T-helper 9 cell (primary cell): ENCODE results near the gene ZNF892.

ENCODE experiments used
- DNase-seq: peaks from one replicate; pipeline ENCODE4 v3.0.0-alpha.2; 2020
- total RNA-seq, 2 donors: gene quantifications; one replicate each; lab custom pipeline; 2026; lab: John Stamatoyannopoulos, UW

ZNF892 gene
- 4.8 to 15.4 reads per million in 2 donors for total RNA-seq

GRCh38 chr2:95207111-95207961 lies at the start of gene ZNF892:
ZNF892 (plus strand) TSS chr2:95207521; CDS start chr2:95207816, 295 bp downstream.
- DNase-seq = peak; percentile 63

DNA sequence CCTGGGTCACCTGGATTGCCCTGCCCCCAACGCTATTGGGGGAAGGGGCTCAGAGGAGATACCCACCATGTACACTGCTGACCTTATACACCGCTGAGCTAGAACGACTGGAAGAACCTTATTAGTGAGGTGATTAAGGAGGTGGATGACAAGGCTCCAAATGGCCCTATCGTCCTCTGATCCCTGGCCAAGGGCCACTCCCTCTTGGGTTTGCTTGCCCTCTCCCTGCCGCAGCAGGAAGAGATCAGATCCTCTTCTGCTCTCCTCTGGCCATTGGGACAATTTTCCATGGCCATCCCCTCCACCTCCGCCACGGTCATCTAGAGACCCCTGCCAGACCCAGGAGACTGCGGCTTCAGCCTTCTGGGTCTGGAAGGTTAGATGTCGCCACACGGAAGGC lies 48.9 kb upstream of the ZNF892 start:
- DNase-seq = no peak

DNA sequence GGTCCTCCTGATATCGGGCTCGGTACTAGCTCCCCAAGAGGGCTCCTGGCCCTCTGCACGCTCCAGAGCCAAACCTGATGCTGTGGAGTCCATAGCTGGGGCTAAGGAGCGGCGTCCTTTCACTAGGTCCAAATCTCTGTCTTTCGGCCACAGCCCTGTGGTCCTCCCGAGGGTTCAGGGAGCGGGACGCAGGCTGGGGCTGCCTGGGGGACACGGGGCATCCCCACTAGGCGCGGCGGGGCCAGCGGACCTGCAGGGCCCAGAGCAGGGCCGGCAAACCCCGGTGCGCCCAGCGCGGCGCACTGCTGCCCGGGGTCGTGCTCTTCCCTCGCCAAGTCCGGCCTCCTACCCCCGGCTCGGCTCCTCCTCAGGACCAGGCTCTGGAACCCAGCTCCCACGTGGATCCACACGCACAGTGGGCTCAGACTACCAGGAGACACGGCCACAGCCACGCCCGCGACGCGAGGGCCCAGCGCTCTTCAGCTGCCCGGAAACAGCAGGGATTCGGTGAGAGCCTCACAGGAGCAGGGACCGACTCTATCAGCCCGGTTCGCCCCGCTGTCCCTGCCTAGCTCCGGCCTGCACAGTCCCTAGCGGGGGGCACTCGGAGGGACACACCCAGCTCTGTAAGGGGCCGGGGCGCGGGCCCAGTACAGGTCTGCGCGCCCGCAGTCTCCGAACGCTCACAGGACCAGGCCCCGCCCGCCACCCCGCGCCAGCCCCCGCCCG lies 48.3 kb upstream of the ZNF892 start:
- no peak for DNase-seq

- DNase-seq = peak; percentile 72
Observed at GRCh38 chr2:95159690-95160449, 47.5 kb upstream of the ZNF892 start, which contains the start of gene ZNF514. ZNF514 (minus strand) TSS chr2:95159848; CDS start chr2:95153253, 6,595 bp downstream.

GRCh38 chr2:95165030-95165370 lies 42.3 kb upstream of the ZNF892 start:
- DNase-seq = no peak

DNA sequence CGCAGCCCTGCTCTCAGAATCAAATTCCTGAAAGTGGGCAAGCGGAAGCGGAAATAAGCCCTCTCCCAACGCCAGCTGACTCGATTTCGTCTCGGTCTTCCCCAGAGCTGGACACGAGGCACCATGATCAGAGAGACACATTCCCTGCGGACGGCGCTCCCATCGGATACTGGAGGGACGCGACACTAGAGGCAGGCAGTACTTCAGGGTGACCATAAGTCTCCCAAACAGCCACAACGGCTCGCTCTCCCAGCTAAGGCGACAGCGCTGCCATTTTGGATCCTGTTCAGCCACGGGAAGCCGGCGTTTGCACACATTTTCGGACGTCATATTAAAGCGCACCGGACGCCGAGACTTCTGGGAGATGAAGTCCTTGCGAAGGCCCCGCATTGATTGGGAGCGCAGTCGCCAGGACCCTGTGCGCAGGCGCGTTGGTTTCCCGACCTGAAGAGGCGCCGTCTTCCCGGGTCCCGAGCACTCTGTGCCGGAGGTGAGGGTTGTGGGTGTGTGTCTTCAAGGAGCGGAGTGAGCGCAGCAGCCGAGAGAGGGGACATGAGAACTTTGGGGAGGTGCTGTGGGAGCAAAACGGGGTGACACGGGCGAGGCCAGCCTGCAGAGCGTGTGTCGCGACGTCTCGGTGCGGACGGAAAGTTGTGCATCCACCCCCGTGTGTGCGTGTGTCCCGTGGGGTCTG lies 41.8 kb upstream of the ZNF892 start, which contains the start of gene ZNF2:
Gene ZNF2 (plus strand): TSS at position 439 of the 694 bp plus-strand sequence. CDS start 10,418 bp downstream, outside the sequence.
- peak; percentile 96 for DNase-seq

GRCh38 chr2:95166065-95166763 lies 41.1 kb upstream of the ZNF892 start:
- no peak for DNase-seq

DNA sequence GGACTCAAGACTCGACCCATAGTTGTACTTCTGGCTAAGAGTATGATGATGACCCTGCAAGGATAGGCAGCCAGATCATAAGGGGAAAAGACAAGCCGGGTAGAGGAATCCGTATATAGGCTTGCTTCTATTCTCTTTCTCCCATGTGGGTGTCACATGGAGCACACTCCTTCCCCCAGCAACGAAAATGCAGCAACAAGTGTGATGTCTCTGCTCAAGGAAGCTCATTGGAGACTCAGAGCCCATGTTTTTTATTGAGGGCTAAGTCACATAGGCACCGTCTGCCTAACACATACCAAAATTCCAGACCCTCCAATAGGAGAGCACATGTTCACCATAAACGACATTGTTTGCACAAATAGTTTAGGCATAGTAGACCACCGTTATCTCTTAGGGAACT lies 35.4 kb upstream of the ZNF892 start:
- DNase-seq = no peak

- DNase-seq = no peak
Observed at GRCh38 chr2:95174031-95174542, 33.2 kb upstream of the ZNF892 start.

- no peak for DNase-seq
Observed at GRCh38 chr2:95179451-95179850, 27.9 kb upstream of the ZNF892 start.

GRCh38 chr2:95181774-95182173 lies 25.5 kb upstream of the ZNF892 start:
- DNase-seq = no peak

- DNase-seq = no peak
Observed at GRCh38 chr2:95185197-95185596, 22.1 kb upstream of the ZNF892 start.

DNA sequence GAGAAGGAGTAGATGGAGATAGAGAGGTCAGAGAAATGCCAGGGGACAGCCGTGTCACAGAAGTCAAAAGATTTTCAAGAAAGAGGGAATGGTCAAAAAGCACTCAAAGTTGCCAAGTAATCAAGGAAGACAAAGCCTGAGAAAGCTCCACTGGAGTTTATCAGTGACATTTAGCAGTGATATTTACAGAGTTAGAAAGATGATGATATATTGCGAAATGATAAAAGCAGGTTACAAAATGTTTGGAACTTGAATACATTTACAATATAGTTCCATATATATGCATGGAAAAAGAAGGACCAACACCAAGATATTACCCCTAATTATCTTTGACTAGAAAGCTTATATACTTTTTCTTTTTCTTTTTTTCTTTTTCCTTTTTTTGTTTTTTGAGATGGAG lies 21.3 kb upstream of the ZNF892 start:
- no peak for DNase-seq

- DNase-seq = peak; percentile 31
Observed at GRCh38 chr2:95192956-95193355, 14.4 kb upstream of the ZNF892 start.

DNA sequence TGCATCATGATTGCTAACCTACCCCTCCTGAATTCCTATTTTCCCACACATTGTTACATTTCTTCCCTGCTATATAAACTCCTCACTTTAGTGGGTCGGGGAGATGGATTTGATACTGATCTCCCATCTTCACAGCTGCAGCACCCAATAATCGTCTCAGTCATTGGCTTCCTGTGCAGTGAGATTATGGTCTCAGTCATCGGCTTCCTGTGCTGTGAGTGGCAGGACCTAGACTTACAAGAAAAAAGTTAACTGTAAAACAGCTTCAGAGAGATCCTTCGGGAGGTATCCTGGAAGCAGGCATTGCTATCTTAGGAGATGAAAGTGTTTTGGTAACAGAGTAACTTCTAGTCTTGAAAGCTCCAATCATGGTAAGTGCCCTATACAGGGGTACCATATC lies 3.4 kb upstream of the ZNF892 start:
- DNase-seq = no peak

DNA sequence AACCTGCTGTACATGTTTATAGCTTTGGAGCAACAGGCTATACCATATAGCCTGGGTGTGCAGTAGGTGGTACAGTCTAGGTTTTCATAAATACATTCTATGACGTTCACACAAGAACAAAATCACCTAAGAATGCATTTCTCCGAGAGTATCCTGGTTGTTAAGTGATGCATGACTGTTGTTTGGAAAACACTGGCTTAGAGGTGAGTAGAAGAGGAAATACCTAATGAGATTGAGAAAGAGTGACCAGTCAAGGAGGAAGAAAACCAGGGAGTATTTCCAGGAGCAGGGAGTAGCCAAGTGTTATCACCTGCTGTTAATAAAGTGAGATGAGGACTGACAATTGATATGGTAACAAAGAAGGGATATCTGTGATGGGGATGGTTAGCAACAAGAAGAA lies 2.9 kb upstream of the ZNF892 start:
- DNase-seq = no peak

- no peak for DNase-seq
Observed at GRCh38 chr2:95206096-95206495, 1.2 kb upstream of the ZNF892 start.

DNA sequence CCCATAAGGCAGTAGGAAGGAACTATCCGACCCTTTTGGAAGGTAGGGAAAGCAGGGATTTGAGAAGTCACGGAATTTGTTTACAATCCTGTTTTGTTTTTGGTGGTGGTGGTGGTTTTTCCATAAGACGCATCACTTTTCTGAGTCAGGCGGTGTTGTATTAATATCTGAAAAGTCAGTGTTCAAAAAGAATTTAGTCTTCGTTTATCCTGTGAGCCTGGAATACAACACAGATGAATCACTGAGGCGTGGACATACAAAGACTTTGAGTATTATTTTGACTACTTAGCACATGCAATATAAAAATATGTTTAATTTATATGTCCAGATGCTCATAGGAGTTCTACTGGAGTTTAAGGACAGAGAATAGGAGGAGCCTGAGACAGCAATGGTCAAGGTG lies 785 bp downstream of the ZNF892 start:
- DNase-seq = no peak

DNA sequence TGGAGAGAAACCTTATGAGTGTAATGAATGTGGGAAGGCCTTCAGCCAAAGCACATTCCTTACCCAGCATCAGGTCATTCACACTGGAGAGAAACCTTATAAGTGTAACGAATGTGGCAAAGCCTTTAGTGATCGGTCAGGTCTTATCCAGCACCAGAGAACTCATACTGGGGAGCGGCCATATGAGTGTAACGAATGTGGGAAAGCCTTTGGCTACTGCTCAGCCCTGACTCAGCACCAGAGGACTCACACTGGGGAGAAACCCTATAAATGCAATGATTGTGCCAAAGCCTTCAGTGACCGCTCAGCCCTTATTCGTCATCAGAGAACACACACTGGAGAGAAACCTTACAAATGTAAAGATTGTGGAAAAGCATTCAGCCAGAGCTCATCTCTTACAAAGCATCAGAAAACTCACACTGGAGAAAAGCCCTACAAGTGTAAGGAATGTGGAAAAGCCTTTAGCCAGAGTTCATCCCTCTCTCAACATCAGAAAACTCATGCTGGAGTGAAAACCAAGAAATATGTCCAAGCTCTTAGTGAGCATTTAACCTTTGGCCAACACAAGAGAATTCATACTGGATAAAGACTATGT lies 7.8 kb downstream of the ZNF892 start:
- DNase-seq = no peak

DNA sequence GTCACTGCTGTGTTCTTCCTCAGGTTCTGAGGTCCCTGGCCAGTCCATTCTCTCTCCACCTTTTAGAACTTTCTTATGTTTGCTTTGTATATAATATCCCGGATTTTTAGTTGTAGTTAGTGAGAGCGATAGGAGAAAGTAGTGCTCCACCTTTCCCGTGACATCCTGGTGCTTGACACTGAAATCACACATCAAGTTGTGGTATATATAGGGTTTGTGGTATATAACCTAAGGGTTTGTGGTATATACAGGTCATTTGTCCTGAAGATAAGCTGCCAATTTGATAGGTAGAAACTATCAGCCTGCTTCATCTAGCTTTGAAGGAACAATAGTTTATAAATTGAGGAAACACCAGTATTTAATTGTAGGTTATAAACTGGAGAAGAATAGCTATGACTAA lies 13.1 kb downstream of the ZNF892 start:
- no peak for DNase-seq

- DNase-seq = no peak
Observed at GRCh38 chr2:95225658-95226057, 18.3 kb downstream of the ZNF892 start.
